Coronary artery (tissue), 2 donors: ENCODE measurements around the gene C15orf39.
A peak's percentile ranks its signal among the peaks of the same experiment; 100 is the strongest.

Experiments used
- DNase-seq: peaks from one replicate; pipeline ENCODE4 v3.0.0-alpha.2; 2017; ENCODE audit warnings: low spot score
- H3K27ac ChIP-seq, 2 donors: fragments of 200-600 bp; sonication (generic); one replicate each; pipeline ENCODE4 v1.5.1; 2016 to 2019
- H3K4me3 ChIP-seq: fragments of 200-600 bp; sonication (generic); 2 replicates; pipeline ENCODE4 v1.5.1; 2016; ENCODE audit warnings: mild to moderate bottlenecking, moderate library complexity
- CTCF ChIP-seq: fragments of 200-600 bp; sonication (generic); IDR thresholded peaks from one replicate; pipeline ENCODE4 v1.5.1; 2019; ENCODE audit warnings: antibody characterized with exemption

The C15orf39 gene

GRCh38 chr15:75207618-75208500 lies 6.2 kb downstream of the C15orf39 start:
- Histone ChIP-seq H3K4me3 (peak overlapping the region; percentile 41), H3K27ac (peak overlapping the region in 1 of 2 donors; percentile 33)
- TF ChIP-seq CTCF: no peak
- no peak for DNase-seq

GRCh38 chr15:75208501-75209288 lies 7.0 kb downstream of the C15orf39 start:
- DNase-seq: no peak
- H3K4me3 ChIP-seq: peak overlapping the region; percentile 41
- peak overlapping the region in 1 of 2 donors; percentile 33 for H3K27ac ChIP-seq
- no peak for TF ChIP-seq CTCF

GRCh38 chr15:75209289-75209676 lies 7.6 kb downstream of the C15orf39 start:
- TF ChIP-seq CTCF: no peak
- DNase-seq: no peak
- no peak overlapping the region for H3K4me3 ChIP-seq
- H3K27ac ChIP-seq: no peak overlapping the region

- no peak for DNase-seq
- Histone ChIP-seq H3K4me3 (no peak overlapping the region), H3K27ac (no peak overlapping the region)
- TF ChIP-seq CTCF: no peak
Observed at GRCh38 chr15:75210811-75211230, 9.1 kb downstream of the C15orf39 start.

- TF ChIP-seq CTCF: no peak
- Histone ChIP-seq H3K4me3 (no peak overlapping the region), H3K27ac (no peak overlapping the region)
- no peak for DNase-seq
Observed at GRCh38 chr15:75211436-75212199, 9.9 kb downstream of the C15orf39 start.

- no peak for TF ChIP-seq CTCF
- no peak overlapping the region for H3K4me3 ChIP-seq
- no peak for DNase-seq
- no peak overlapping the region for H3K27ac ChIP-seq
Observed at GRCh38 chr15:75212200-75212858, 10.6 kb downstream of the C15orf39 start.
